Endothelial cell of umbilical vein (primary cell): ENCODE results near the gene GARS1. TPM values are rescaled to one million over a fixed set of nuclear protein-coding genes. Genes with fewer than 3 reads are reported as not detected.

Source experiments
- BruUV-seq: library from RNA; stranded (reverse); fragments of 400-500 nt; replicated peaks from 2 replicates; lab custom pipeline; 2021; lab: Mats Ljungman, UMichigan
- CTCF ChIA-PET: fragments of 300-600, 350-600 bp; sonication (Branson Sonifier 250); formaldehyde crosslinking; loops from one replicate; lab custom pipeline; 2021; ENCODE audit warnings: antibody characterized with exemption, inconsistent platforms; lab: Charles Lee
- POLR2A ChIA-PET: fragments of 300-600, 350-600 bp; sonication (Branson Sonifier 250); formaldehyde crosslinking; loops from one replicate; lab custom pipeline; 2021; ENCODE audit warnings: antibody characterized with exemption, inconsistent platforms; lab: Charles Lee
- DNase-seq: peaks from one replicate; pipeline ENCODE4 v3.0.0-alpha.2; 2011; ENCODE audit warnings: low read depth, low spot score
- FAIRE-seq: peaks from 2 replicates; lab custom pipeline; 2011; peaks lifted over from hg19 to GRCh38; lab: Jason Lieb, UNC
- H2AFZ ChIP-seq: 2 replicates; pipeline ENCODE4 v1.6.0; 2012; ENCODE audit warnings: low read depth, low read length, control low read depth, inconsistent platforms
- H3K27ac ChIP-seq: 2 replicates; pipeline ENCODE4 v1.5.1; 2011; ENCODE audit warnings: low read depth, mild to moderate bottlenecking, control low read depth, low read length, moderate library complexity; ENCODE audit not compliant: insufficient read depth
- H3K27me3 ChIP-seq, 2 experiments: 2 replicates each; pipeline versions ENCODE4 v1.6.0 to v1.6.1; 2011; ENCODE audit warnings: low read length in 2 of 2, mixed read lengths in 1 of 2; ENCODE audit not compliant: control insufficient read depth in 2 of 2, insufficient read depth in 2 of 2
- H3K36me3 ChIP-seq, 2 experiments: 2 replicates in 1 of 2; 3 replicates in 1 of 2; pipeline ENCODE4 v1.5.1; 2011; ENCODE audit warnings: low read length in 2 of 2, mild to moderate bottlenecking in 1 of 2, moderate library complexity in 1 of 2; ENCODE audit not compliant: control insufficient read depth in 2 of 2, insufficient read depth in 2 of 2; ENCODE audit errors: extremely low read depth in 1 of 2
- H3K4me1 ChIP-seq: 3 replicates; pipeline ENCODE4 v1.5.1; 2011; ENCODE audit warnings: mild to moderate bottlenecking, low read length; ENCODE audit not compliant: control insufficient read depth, insufficient read depth; ENCODE audit errors: extremely low read depth
- H3K4me2 ChIP-seq: 2 replicates; pipeline ENCODE4 v1.6.1; 2011; ENCODE audit warnings: low read length, control low read depth, mixed read lengths; ENCODE audit not compliant: insufficient read depth
- H3K4me3 ChIP-seq, 3 experiments: fragments of 200-600 bp in 1 of 3; sonication (generic), shearing (Covaris generic) in 1 of 3; replicated peaks in 1 of 3; 2 replicates each; pipeline ENCODE4 v1.5.1; 2011 to 2016; ENCODE audit warnings: control low read depth in 3 of 3, low read length in 3 of 3, mild to moderate bottlenecking in 2 of 3, inconsistent platforms in 1 of 3, low read depth in 1 of 3, moderate library complexity in 1 of 3; ENCODE audit not compliant: insufficient read depth in 1 of 3
- H3K79me2 ChIP-seq: 2 replicates; pipeline ENCODE4 v1.6.0; 2012; ENCODE audit warnings: low read length, inconsistent platforms; ENCODE audit not compliant: control insufficient read depth, insufficient read depth
- H3K9ac ChIP-seq: replicated peaks from 2 replicates; pipeline ENCODE3; 2011; ENCODE audit warnings: low read length, control low read depth; ENCODE audit not compliant: insufficient read depth; ENCODE audit errors: extremely low read depth
- H3K9me1 ChIP-seq: replicated peaks from 3 replicates; pipeline ENCODE4 v1.6.0; 2011; ENCODE audit warnings: mild to moderate bottlenecking, low read length; ENCODE audit not compliant: control insufficient read depth, insufficient read depth; ENCODE audit errors: extremely low read depth
- H3K9me3 ChIP-seq: replicated peaks from 2 replicates; pipeline ENCODE4 v1.5.1; 2012; ENCODE audit warnings: low read length, inconsistent platforms; ENCODE audit not compliant: control insufficient read depth, insufficient read depth
- H4K20me1 ChIP-seq: replicated peaks from 2 replicates; pipeline ENCODE3; 2011; ENCODE audit warnings: mild to moderate bottlenecking, low read length; ENCODE audit not compliant: control insufficient read depth, insufficient read depth; ENCODE audit errors: extremely low read depth
- EZH2 ChIP-seq: IDR thresholded peaks from 2 replicates; pipeline ENCODE4 v1.6.1; 2012; ENCODE audit warnings: borderline replicate concordance, low read depth, mild to moderate bottlenecking, moderate library complexity, low read length, inconsistent platforms; ENCODE audit not compliant: severe bottlenecking
- FOS ChIP-seq: IDR thresholded peaks from 2 replicates; pipeline ENCODE4 v1.6.1; 2011; ENCODE audit warnings: mild to moderate bottlenecking, low read length, moderate library complexity, borderline replicate concordance; ENCODE audit not compliant: insufficient read depth
- GATA2 ChIP-seq: IDR thresholded peaks from 2 replicates; pipeline ENCODE4 v1.7.0; 2011; ENCODE audit warnings: low read depth, mild to moderate bottlenecking, moderate library complexity, mixed read lengths, low read length; ENCODE audit not compliant: insufficient read length, insufficient read depth
- JUN ChIP-seq: IDR thresholded peaks from 2 replicates; pipeline ENCODE4 v1.6.1; 2011; ENCODE audit warnings: borderline replicate concordance, low read depth; ENCODE audit not compliant: insufficient read length, insufficient read depth
- MYC ChIP-seq: IDR thresholded peaks from one replicate; pipeline ENCODE4 v1.6.1; 2011; ENCODE audit warnings: mild to moderate bottlenecking, low read depth, low read length
- POLR2A ChIP-seq: IDR thresholded peaks from 2 replicates; pipeline ENCODE4 v1.6.1; 2012; ENCODE audit warnings: low read depth, mild to moderate bottlenecking, control low read depth, low read length
- POLR2AphosphoS5 ChIP-seq: IDR thresholded peaks from 2 replicates; pipeline ENCODE4 v1.6.1; 2012; ENCODE audit warnings: low read depth, mild to moderate bottlenecking, control low read depth, low read length, moderate library complexity; ENCODE audit not compliant: insufficient read depth
- dilution Hi-C: fragments of 300-500 bp; cut with MboI; formaldehyde crosslinking; loops from one replicate; pipeline ENCODE4 v1.15.0; 2019; ENCODE audit warnings: low sequenced_read_pairs; ENCODE audit not compliant: extremely low pct_ligation_motif_present
- intact Hi-C: fragments of 100-400 bp; cut with micrococcal nuclease; formaldehyde crosslinking; loops from one replicate; pipeline ENCODE4 v1.10.0; 2022
- polyA plus RNA-seq, 4 experiments: library from polyadenylated mRNA; depleted of rRNA in 3 of 4; stranded (reverse) in 3 of 4; unstranded in 1 of 4; fragments of >200 nt; gene quantifications; 2 replicates each; pipeline versions ENCODE4 v1.2.1 to v1.2.3, GENCODE V29; 2011 to 2012; ENCODE audit warnings: missing spikeins in 1 of 4
- total RNA-seq: library from RNA; stranded (reverse); gene quantifications from 2 replicates; pipeline ENCODE4 v1.2.3, GENCODE V29; 2021
- TF ChIP-seq, protein P1 (sequence below), 2 donors: IDR thresholded peaks; 1 replicate in 1 of 2; 2 replicates in 1 of 2; pipeline ENCODE4 v1.5.1; 2011; ENCODE audit warnings: low read length in 2 of 2, mild to moderate bottlenecking in 2 of 2, moderate library complexity in 2 of 2, control low read depth in 1 of 2, inconsistent platforms in 1 of 2, low read depth in 1 of 2; ENCODE audit not compliant: insufficient read depth in 1 of 2; ENCODE audit errors: extremely low read depth in 1 of 2
- TF ChIP-seq, protein P2 (sequence below): IDR thresholded peaks from 2 replicates; pipeline ENCODE4 v1.6.1; 2011; ENCODE audit not compliant: insufficient read depth, insufficient read length

The GARS1 gene
- total and polyA plus RNA-seq, 2 donors (not counting 3 experiments of a cell fraction or from before 2014, with no cell fraction given), result 194 to 295 TPM

- FAIRE-seq (no peak), DNase-seq (no peak)
- BruUV-seq, result no TSS peak
- no peak overlapping the region for H3K9ac ChIP-seq
- peaks cover 14 to 37% of the 10 kb centered on the region in 2 experiments for H3K36me3 ChIP-seq
- TF ChIP-seq GATA2 (no peak), EZH2 (no peak), POLR2AphosphoS5 (no peak), FOS (no peak), POLR2A (no peak), JUN (no peak), MYC (no peak)
- TF ChIP-seq, protein P1, sequence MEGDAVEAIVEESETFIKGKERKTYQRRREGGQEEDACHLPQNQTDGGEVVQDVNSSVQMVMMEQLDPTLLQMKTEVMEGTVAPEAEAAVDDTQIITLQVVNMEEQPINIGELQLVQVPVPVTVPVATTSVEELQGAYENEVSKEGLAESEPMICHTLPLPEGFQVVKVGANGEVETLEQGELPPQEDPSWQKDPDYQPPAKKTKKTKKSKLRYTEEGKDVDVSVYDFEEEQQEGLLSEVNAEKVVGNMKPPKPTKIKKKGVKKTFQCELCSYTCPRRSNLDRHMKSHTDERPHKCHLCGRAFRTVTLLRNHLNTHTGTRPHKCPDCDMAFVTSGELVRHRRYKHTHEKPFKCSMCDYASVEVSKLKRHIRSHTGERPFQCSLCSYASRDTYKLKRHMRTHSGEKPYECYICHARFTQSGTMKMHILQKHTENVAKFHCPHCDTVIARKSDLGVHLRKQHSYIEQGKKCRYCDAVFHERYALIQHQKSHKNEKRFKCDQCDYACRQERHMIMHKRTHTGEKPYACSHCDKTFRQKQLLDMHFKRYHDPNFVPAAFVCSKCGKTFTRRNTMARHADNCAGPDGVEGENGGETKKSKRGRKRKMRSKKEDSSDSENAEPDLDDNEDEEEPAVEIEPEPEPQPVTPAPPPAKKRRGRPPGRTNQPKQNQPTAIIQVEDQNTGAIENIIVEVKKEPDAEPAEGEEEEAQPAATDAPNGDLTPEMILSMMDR (IDR thresholded peaks at IDR 0.05; ENCODE audit: extremely low read depth in 1 of 2, insufficient read depth in 1 of 2, low read depth in 1 of 2, low read length in 2 of 2), result no peak
- TF ChIP-seq, protein P2, sequence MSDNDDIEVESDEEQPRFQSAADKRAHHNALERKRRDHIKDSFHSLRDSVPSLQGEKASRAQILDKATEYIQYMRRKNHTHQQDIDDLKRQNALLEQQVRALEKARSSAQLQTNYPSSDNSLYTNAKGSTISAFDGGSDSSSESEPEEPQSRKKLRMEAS, result no peak
- no peaks in the 10 kb centered on the region for H3K27me3 ChIP-seq
- CTCF ChIA-PET, result no interaction called here
- no peaks in the 10 kb centered on the region for H3K9me1 ChIP-seq
- intact Hi-C loops, result no loop called here
- no peaks in the 10 kb centered on the region for H3K79me2 ChIP-seq
- H4K20me1 ChIP-seq, result no peaks in the 10 kb centered on the region
- POLR2A ChIA-PET, result no interaction called here
- no peak overlapping the region for H2AFZ ChIP-seq
- H3K4me1 ChIP-seq, result no peaks in the 10 kb centered on the region
- H3K4me2 ChIP-seq, result no peak overlapping the region
- no peak overlapping the region for H3K4me3 ChIP-seq
- dilution Hi-C loops, result no loop called here
- no peak overlapping the region for H3K27ac ChIP-seq
- H3K9me3 ChIP-seq, result no peaks in the 10 kb centered on the region
Observed at GRCh38 chr7:30625283-30625682, 30.6 kb downstream of the GARS1 start.
